Measurements from ENCODE around the gene CARD6. TPM values are rescaled to one million over a fixed set of nuclear protein-coding genes. Genes with fewer than 3 reads are reported as not detected.

CARD6 gene
- total and polyA plus RNA-seq, 2 of the 13 experiments (the other 11 are each of a cell fraction or from before 2014, with no cell fraction given): 0.33 to 1.4 TPM

DNA sequence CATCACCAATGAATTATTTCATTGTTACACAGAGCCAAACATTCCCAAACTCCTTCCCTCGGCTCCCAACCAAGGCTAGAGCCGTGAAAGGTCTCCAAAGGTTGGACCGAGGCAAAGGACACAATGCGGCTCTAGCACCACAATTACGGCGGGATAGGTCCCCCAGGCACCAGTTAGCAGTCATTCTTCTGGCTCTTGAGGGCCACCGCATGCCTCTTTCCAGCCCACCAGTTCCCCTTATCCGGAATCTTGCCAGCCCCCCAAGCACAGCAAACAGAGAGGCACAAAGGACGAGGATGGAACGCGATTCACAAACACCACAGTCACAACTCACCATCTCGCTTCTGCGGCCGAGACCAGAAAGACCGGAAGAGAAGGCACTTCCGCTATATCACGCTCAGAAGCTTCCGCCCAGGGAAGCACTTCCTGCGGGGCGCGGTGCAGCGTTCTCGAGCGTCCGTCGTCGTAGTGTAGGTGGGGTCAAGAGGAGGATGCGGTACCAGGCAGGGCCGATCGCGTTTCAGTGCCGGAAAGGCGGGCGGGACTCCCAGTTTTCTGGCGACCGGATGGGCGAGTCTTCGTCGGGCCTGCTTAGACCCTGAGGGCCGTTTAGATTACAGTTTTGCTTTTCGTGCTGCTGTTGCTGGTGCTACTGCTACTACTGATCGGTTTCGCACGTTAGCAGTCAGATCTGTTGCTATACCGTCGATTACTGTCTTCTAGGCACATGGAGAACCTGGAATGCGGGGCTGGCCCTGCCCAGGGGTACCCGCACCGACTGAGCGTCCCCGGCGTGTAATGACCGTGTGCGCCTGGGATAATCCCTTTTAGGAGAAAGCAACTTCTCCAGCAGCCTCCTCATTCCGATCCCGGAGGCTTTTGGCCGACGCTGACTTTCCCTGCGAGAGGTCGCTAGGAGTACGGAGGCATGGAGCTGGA lies 6.0 kb upstream of the CARD6 start, which contains the start of gene RPL37 (continued):
- TF ChIP-seq, protein P1, sequence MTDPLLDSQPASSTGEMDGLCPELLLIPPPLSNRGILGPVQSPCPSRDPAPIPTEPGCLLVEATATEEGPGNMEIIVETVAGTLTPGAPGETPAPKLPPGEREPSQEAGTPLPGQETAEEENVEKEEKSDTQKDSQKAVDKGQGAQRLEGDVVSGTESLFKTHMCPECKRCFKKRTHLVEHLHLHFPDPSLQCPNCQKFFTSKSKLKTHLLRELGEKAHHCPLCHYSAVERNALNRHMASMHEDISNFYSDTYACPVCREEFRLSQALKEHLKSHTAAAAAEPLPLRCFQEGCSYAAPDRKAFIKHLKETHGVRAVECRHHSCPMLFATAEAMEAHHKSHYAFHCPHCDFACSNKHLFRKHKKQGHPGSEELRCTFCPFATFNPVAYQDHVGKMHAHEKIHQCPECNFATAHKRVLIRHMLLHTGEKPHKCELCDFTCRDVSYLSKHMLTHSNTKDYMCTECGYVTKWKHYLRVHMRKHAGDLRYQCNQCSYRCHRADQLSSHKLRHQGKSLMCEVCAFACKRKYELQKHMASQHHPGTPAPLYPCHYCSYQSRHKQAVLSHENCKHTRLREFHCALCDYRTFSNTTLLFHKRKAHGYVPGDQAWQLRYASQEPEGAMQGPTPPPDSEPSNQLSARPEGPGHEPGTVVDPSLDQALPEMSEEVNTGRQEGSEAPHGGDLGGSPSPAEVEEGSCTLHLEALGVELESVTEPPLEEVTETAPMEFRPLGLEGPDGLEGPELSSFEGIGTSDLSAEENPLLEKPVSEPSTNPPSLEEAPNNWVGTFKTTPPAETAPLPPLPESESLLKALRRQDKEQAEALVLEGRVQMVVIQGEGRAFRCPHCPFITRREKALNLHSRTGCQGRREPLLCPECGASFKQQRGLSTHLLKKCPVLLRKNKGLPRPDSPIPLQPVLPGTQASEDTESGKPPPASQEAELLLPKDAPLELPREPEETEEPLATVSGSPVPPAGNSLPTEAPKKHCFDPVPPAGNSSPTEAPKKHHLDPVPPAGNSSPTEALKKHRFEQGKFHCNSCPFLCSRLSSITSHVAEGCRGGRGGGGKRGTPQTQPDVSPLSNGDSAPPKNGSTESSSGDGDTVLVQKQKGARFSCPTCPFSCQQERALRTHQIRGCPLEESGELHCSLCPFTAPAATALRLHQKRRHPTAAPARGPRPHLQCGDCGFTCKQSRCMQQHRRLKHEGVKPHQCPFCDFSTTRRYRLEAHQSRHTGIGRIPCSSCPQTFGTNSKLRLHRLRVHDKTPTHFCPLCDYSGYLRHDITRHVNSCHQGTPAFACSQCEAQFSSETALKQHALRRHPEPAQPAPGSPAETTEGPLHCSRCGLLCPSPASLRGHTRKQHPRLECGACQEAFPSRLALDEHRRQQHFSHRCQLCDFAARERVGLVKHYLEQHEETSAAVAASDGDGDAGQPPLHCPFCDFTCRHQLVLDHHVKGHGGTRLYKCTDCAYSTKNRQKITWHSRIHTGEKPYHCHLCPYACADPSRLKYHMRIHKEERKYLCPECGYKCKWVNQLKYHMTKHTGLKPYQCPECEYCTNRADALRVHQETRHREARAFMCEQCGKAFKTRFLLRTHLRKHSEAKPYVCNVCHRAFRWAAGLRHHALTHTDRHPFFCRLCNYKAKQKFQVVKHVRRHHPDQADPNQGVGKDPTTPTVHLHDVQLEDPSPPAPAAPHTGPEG (CRISPR knock-in tag; IDR thresholded peaks at IDR 0.05): peak; percentile 63; the same call in 1 of the 2 replicates
- peak; percentile 90; the same call in 1 of the 2 replicates for TF ChIP-seq FIP1L1 (IDR thresholded peaks at IDR 0.05; ENCODE audit: borderline replicate concordance, insufficient read depth, low read depth, low read length)
- TF ChIP-seq CHCHD3 (CRISPR knock-in tag; IDR thresholded peaks at IDR 0.05): 0 out of 2 replicates have a peak, but pooled peaks have one; percentile 39
- TF ChIP-seq ZNF124 (CRISPR knock-in tag; IDR thresholded peaks at IDR 0.05): peak; percentile 94
- TF ChIP-seq, protein P2, sequence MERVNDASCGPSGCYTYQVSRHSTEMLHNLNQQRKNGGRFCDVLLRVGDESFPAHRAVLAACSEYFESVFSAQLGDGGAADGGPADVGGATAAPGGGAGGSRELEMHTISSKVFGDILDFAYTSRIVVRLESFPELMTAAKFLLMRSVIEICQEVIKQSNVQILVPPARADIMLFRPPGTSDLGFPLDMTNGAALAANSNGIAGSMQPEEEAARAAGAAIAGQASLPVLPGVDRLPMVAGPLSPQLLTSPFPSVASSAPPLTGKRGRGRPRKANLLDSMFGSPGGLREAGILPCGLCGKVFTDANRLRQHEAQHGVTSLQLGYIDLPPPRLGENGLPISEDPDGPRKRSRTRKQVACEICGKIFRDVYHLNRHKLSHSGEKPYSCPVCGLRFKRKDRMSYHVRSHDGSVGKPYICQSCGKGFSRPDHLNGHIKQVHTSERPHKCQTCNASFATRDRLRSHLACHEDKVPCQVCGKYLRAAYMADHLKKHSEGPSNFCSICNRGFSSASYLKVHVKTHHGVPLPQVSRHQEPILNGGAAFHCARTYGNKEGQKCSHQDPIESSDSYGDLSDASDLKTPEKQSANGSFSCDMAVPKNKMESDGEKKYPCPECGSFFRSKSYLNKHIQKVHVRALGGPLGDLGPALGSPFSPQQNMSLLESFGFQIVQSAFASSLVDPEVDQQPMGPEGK (CRISPR knock-in tag; IDR thresholded peaks at IDR 0.05): peak; percentile 83
- no peak for TF ChIP-seq ONECUT2 (CRISPR knock-in tag; IDR thresholded peaks at IDR 0.05)
- TF ChIP-seq ZNF331 (CRISPR knock-in tag; IDR thresholded peaks at IDR 0.05): peak; percentile 93
- TF ChIP-seq, protein P3, sequence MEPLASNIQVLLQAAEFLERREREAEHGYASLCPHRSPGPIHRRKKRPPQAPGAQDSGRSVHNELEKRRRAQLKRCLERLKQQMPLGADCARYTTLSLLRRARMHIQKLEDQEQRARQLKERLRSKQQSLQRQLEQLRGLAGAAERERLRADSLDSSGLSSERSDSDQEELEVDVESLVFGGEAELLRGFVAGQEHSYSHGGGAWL (CRISPR knock-in tag; IDR thresholded peaks at IDR 0.05): peak; percentile 67
- TF ChIP-seq NFE2 (CRISPR knock-in tag; IDR thresholded peaks at IDR 0.05): peak; percentile 52; the same call in 1 of the 2 replicates
- TF ChIP-seq ZNF737 (CRISPR knock-in tag; IDR thresholded peaks at IDR 0.05; ENCODE audit: borderline replicate concordance): no peak; the same call in 1 of the 2 replicates
- TF ChIP-seq ZNF746 (CRISPR knock-in tag; IDR thresholded peaks at IDR 0.05): peak; percentile 31; the same call in 1 of the 2 replicates
- TF ChIP-seq ZNF543 (CRISPR knock-in tag; IDR thresholded peaks at IDR 0.05): peak; percentile 26; the same call in 1 of the 2 replicates
- peak; percentile 58; the same call in 1 of the 2 replicates for TF ChIP-seq ATF1 (CRISPR knock-in tag; IDR thresholded peaks at IDR 0.05)
- no peak for TF ChIP-seq HOXA7 (CRISPR knock-in tag; IDR thresholded peaks at IDR 0.05)
- TF ChIP-seq ZNF34 (CRISPR knock-in tag; IDR thresholded peaks at IDR 0.05; ENCODE audit: borderline replicate concordance): peak; percentile 98
- TF ChIP-seq, protein P4, sequence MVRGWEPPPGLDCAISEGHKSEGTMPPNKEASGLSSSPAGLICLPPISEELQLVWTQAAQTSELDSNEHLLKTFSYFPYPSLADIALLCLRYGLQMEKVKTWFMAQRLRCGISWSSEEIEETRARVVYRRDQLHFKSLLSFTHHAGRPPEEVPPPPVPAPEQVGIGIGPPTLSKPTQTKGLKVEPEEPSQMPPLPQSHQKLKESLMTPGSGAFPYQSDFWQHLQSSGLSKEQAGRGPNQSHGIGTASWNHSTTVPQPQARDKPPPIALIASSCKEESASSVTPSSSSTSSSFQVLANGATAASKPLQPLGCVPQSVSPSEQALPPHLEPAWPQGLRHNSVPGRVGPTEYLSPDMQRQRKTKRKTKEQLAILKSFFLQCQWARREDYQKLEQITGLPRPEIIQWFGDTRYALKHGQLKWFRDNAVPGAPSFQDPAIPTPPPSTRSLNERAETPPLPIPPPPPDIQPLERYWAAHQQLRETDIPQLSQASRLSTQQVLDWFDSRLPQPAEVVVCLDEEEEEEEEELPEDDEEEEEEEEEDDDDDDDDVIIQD (CRISPR knock-in tag; IDR thresholded peaks at IDR 0.05; ENCODE audit: low read depth): peak; percentile 77
